Effector memory CD4-positive, alpha-beta T cell (primary cell): ENCODE results near the gene CDHR1.

Source experiments
- DNase-seq, 3 donors: peaks; one replicate each; pipeline ENCODE4 v3.0.0-alpha.2; 2020
- H3K27ac ChIP-seq: 2 replicates; pipeline ENCODE4 v1.7.0; 2013; ENCODE audit warnings: mild to moderate bottlenecking, low read length, moderate library complexity; ENCODE audit not compliant: insufficient read depth, poor library complexity, severe bottlenecking
- H3K27me3 ChIP-seq: replicated peaks from 2 replicates; pipeline ENCODE4 v1.7.0; 2013; ENCODE audit warnings: mild to moderate bottlenecking, low read length; ENCODE audit not compliant: insufficient read depth, control insufficient read depth, poor library complexity, severe bottlenecking
- H3K36me3 ChIP-seq: 2 replicates; pipeline ENCODE4 v1.7.0; 2013; ENCODE audit warnings: mild to moderate bottlenecking, low read length, moderate library complexity; ENCODE audit not compliant: control insufficient read depth, insufficient read depth
- H3K4me1 ChIP-seq: 2 replicates; pipeline ENCODE4 v1.7.0; 2013; ENCODE audit warnings: low read length, mild to moderate bottlenecking; ENCODE audit not compliant: control insufficient read depth, insufficient read depth, poor library complexity, severe bottlenecking
- H3K4me3 ChIP-seq: 2 replicates; pipeline ENCODE4 v1.7.0; 2013; ENCODE audit warnings: low read length, low read depth, mild to moderate bottlenecking; ENCODE audit not compliant: insufficient read depth, poor library complexity, severe bottlenecking
- H3K9me3 ChIP-seq: 2 replicates; pipeline ENCODE4 v1.7.0; 2013; ENCODE audit warnings: mild to moderate bottlenecking, low read length, moderate library complexity; ENCODE audit not compliant: control insufficient read depth

The CDHR1 gene

DNA sequence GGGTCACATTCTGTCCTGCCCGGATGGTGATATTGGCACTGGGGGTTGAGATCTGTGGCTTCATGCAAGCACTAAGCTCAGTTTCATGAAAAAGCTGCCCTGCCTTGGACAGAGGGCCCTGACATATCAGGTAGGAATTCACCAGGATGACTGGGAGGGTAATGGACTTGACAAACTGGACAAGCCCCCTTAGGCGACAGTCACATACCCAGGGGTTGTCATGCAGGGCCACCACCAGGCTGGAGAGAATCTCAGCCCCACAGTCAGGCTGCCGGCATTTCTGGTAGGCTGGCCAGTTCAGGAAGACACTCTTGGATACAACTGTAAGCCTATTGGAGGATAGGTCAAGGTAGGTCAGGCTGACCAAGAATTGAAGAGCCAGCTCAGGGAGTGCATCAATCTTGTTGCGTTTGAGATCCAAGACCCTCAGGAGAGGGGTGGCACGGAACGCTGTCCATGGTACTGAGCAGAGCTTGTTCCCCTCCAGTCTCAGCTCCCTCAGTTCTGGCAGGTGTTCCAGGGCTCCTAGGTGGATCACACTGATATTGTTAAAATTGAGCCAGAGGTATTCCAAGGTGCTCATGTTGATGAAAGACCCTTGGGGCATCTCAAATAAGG, 30.2 kb downstream of the CDHR1 start:
- no peaks in the 10 kb centered on the region for H3K4me1 ChIP-seq
- no peaks in the 10 kb centered on the region for H3K9me3 ChIP-seq
- DNase-seq: no peak
- H3K4me3 ChIP-seq: no peak overlapping the region
- no peak overlapping the region for H3K27ac ChIP-seq
- H3K27me3 ChIP-seq: no peaks in the 10 kb centered on the region
- H3K36me3 ChIP-seq: no peaks in the 10 kb centered on the region

DNA sequence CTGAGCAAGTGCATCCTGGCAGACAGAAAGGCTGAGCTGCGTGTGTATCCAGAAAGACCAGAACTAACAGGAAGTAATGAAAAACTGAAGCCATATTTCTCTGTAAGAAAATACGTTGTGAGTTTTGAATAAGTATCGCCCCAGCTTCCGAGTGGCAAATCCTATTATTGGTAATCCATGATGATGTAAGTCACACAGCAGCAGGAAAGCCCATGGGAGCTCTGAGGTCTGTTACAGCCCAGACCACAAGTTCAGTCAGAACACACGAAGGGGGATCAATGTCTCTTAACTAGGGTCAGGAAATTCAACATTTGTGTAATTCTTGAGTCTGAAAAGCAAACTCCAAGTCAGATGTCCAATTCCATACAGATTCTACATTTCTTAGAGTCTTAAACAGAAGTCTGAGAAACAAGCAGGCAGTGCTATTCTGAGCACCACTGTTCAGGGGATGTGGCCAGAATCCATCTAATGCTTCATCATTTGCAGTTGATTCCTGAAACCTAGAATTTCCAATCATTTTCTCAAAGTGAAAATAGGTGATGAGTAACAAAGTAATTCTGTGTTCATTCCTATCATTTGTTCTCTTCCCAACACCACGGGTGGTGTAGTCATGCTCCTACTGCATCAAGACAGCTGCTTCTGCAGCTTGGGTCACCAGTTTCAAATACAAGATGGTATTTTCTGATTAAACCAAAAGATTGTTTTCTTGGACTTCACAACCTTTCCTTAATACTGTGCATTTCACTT, 31.3 kb downstream of the CDHR1 start, which contains the start of gene LRIT2:
LRIT2 (minus strand) TSS at position 118 of the 747 bp plus-strand sequence; CDS start at position 94, 24 bp downstream.
- no peaks in the 10 kb centered on the region for H3K4me1 ChIP-seq
- no peak within 1 kb of the TSS for H3K4me3 ChIP-seq
- no peak for DNase-seq
- no peaks in the 10 kb centered on the region for H3K9me3 ChIP-seq
- H3K36me3 ChIP-seq: no peaks in the 10 kb centered on the region
- H3K27ac ChIP-seq: no peak within 1 kb of the TSS
- H3K27me3 ChIP-seq: no peaks in the 10 kb centered on the region

DNA sequence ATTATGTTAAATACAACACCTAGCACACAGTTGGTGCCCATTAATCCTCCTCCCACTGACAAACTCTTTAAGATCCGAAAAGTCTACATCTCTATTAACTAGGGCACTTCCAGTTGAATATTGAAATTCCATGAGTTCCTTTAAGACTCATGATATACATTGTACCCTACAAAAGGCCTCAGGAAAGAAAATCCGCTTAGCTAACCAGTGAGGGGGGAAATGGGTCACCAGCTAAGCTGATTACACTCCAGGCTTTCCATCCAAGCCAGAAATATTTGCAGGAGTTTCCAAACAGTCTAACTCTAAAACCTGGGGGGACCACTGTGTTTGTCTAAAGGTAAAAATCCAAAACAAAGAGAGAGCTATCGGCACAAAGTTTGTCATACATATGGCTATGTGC, 32.3 kb downstream of the CDHR1 start:
- Histone ChIP-seq H3K27me3 (no peaks in the 10 kb centered on the region), H3K27ac (no peak overlapping the region), H3K4me3 (no peak overlapping the region), H3K9me3 (no peaks in the 10 kb centered on the region), H3K36me3 (no peaks in the 10 kb centered on the region), H3K4me1 (no peaks in the 10 kb centered on the region)
- DNase-seq: no peak

DNA sequence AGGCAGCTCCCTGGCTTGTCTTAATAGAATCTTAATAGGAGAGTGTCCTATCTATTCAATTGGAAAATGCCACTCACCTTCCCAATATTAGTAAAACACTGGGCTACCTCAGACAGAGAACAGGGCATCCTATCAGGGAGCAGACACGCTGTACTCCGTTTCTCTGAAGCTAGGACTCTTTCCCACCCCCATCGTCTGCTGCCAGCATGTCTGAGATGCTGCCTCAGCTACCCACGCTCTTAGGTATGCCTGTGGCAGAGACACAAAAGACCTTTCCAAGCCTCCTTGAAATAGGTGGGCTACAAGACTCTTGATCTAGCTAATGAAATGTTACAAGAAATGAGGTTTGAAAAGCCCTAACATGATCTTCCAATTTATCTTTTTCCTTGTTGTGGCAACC, 33.5 kb downstream of the CDHR1 start:
- no peak for DNase-seq
- Histone ChIP-seq H3K9me3 (no peaks in the 10 kb centered on the region), H3K4me1 (no peaks in the 10 kb centered on the region), H3K4me3 (no peak overlapping the region), H3K27me3 (no peaks in the 10 kb centered on the region), H3K36me3 (no peaks in the 10 kb centered on the region), H3K27ac (no peak overlapping the region)

DNA sequence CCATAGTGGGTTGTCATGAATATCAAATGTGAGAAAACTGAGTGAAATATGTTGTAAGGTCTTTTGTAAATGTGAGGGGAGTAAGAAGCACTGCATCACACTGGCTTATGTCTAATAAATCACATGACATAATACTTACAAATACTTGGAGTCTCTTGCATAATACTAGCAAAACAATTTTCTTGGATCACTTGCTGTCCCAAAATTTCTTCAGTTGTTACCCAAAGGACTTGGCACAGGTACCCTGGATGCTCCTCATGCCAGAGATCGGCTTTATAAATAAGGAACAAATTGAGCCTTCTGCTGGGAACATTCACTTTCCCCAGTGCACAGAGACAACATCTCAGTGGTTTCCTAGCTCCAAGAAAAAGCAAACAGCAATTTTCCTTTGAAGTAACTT, 36.0 kb downstream of the CDHR1 start:
- H3K9me3 ChIP-seq: no peaks in the 10 kb centered on the region
- no peaks in the 10 kb centered on the region for H3K36me3 ChIP-seq
- H3K4me3 ChIP-seq: no peak overlapping the region
- H3K27me3 ChIP-seq: peaks cover 3% of the 10 kb centered on the region
- no peak for DNase-seq
- H3K27ac ChIP-seq: no peak overlapping the region
- H3K4me1 ChIP-seq: no peaks in the 10 kb centered on the region

DNA sequence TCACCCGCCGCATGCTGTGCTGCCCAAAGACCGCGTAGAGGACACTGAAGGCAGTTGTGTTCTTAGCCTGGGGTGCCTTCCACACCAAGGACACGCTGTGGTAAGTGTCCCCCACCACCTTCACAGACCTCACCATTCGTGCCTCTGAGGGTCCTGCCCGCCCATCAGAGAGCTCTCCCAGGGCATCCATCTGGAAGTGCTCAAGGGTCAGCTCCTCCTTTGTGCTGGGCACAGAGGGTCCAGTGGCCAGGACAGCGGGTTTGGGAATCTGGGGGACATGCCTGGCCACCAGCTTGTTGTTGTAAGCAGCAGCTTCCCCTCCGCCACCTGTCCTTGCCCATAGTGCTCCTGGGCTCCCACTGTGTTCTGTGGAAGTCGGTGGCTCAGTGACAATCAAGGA, 38.0 kb downstream of the CDHR1 start:
- Histone ChIP-seq H3K36me3 (no peaks in the 10 kb centered on the region), H3K27me3 (peaks cover 4% of the 10 kb centered on the region), H3K4me1 (no peaks in the 10 kb centered on the region), H3K4me3 (no peak overlapping the region), H3K9me3 (no peaks in the 10 kb centered on the region), H3K27ac (no peak overlapping the region)
- DNase-seq: no peak

DNA sequence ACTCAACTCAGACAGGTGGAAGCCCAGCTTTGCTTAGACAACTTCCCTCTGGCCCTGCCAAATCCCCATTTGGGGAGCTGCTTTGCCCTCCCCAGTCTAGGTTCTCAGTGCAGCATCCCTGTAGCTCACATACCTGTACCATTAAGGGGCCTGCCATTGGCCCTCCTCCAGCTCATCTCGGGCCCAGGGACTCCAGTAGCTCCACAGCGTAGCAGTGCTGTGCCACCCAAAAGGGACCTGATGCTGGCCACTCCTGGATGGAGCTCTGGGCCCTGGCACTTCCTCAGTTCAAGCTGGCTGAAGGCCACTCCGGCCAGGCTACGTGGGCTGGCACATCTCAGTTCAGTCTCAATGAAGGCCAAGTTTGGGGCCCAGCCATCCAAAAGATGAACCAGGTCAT, 39.6 kb downstream of the CDHR1 start:
- no peaks in the 10 kb centered on the region for H3K4me1 ChIP-seq
- H3K27ac ChIP-seq: no peak overlapping the region
- no peak overlapping the region for H3K4me3 ChIP-seq
- no peaks in the 10 kb centered on the region for H3K9me3 ChIP-seq
- H3K27me3 ChIP-seq: peaks cover 4% of the 10 kb centered on the region
- no peaks in the 10 kb centered on the region for H3K36me3 ChIP-seq
- no peak for DNase-seq

DNA sequence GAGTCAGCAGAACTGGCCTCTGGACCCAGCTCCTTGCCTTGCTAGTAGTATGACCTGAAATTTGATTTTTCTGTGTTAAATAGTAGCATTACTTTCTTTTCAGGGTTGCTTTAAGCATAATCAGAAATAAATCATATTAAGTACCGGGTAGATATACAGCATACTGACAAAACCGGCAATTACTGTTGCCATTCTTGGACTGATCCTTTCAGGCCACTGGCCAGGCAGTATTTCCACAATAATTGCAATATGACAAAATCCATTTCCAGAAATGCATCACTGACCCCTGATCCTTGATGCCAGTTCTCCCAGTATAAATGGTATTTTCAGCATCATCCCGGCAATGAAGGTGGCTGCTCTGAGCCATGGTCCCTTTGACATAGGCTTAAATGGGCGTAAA, 40.1 kb downstream of the CDHR1 start:
- H3K27ac ChIP-seq: no peak overlapping the region
- peaks cover 4% of the 10 kb centered on the region for H3K27me3 ChIP-seq
- no peaks in the 10 kb centered on the region for H3K4me1 ChIP-seq
- DNase-seq: no peak
- H3K36me3 ChIP-seq: no peaks in the 10 kb centered on the region
- no peaks in the 10 kb centered on the region for H3K9me3 ChIP-seq
- no peak overlapping the region for H3K4me3 ChIP-seq

DNA sequence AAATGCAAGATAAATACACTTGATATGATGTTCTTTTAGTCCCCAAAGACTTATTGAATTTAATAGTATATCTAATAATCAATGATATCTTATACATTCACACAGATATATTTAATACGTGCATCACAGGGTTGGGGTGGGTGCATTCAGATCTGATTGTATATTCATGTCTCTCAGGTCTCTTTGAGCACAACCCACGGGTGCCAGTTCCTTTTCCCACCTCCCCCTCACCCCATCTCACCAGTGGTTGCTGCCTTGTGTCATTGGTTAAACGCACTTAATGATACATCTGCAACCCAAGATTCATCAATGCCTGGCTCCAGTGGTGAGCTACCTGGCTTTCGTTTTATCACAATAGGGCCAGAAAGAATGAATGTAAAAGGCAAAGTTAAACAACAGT, 40.8 kb downstream of the CDHR1 start:
- Histone ChIP-seq H3K9me3 (no peaks in the 10 kb centered on the region), H3K27me3 (peaks cover 4% of the 10 kb centered on the region), H3K4me1 (no peaks in the 10 kb centered on the region), H3K27ac (no peak overlapping the region), H3K4me3 (no peak overlapping the region), H3K36me3 (no peaks in the 10 kb centered on the region)
- no peak for DNase-seq

DNA sequence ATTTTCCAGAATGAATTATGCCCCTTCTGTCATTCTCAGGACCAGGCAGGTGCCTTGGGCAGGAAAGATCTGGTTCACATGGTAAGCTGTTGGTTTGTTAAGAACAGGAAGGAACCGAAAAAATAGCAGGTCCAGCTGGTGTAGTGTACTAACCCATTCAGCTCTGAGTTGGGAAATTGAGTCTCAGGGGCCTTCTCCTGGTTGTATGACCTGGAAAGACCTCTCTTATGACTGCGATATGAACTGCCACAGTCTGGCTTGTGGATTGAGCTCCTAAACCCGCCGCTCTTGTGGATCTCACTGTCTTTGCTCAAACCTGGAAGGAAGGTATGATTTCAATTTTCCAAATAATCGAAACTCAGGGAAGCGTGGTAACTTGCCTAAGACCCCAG, 42.5 kb downstream of the CDHR1 start:
- no peak overlapping the region for H3K4me3 ChIP-seq
- no peaks in the 10 kb centered on the region for H3K4me1 ChIP-seq
- no peak for DNase-seq
- no peak overlapping the region for H3K27ac ChIP-seq
- no peaks in the 10 kb centered on the region for H3K9me3 ChIP-seq
- no peaks in the 10 kb centered on the region for H3K36me3 ChIP-seq
- peaks cover 4% of the 10 kb centered on the region for H3K27me3 ChIP-seq
